D341Med (cell line): ENCODE measurements around the gene RAP1B.
A peak's percentile ranks its signal among the peaks of the same experiment; 100 is the strongest.
"Not testable (repeated sequence)": the region's sequence is repeated elsewhere in the genome, so short reads cannot be mapped to it uniquely, and the experiment has no call there.

Experiments
- DNase-seq: peaks from one replicate; pipeline ENCODE4 v3.0.0; 2012; ENCODE audit warnings: low spot score

The RAP1B gene

DNA sequence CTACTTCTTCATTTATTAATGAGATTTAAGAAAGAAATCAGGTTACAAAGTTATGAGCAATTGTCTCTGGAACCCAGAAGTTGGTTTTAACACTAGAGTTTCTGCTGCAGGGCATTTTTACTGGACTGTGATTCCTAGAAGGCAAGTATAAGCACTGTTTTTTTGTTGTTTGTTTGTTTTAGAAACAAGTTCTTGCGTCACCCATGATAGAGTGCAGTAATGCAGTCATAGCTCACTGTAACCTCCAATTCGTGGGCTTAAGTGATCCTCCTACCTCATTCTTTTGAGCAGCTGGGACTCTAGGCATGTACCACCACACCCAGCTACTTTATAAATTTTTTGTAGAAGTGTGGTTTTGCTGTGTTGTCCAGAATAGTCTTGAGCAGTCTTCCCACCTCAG, 25.6 kb downstream of the RAP1B start:
- DNase-seq = no peak

DNA sequence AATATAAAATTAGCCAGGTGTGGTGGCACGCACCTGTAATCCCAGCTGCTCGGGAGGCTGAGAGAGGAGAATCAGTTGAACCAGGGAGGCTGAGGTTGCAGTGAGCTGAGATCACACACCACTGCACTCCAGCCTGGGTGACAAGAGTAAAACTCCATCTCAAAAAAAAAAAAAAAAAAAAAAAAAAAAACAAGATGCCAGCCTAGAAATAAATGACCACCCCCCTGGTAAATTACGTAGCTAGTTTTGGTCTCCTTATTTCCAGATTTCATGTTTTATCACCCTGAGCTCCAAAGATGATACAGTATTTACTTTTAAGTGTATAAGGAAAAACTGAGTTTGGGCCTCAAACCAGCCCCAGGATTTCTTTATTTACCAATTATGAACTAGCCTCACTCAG, 26.7 kb downstream of the RAP1B start:
- not testable (repeated sequence) for DNase-seq

DNA sequence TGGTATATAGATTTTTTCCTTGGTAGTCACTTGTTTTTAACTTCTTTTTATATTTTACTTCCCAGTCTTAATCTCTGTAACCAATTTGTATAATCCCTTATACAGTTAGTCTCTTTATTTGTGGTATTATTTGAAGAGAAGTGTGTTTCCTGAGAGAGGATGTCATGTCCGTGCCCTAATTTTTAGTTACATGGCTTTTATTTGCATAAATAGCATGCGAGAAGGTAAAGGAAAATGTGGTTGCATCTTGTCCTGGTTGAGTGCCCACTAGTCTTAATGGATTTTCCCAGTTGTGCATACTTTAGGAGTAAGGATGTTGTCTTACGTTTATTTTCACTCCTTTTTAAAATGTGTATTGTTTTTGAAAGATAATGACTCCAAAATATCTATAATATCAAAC, 27.5 kb downstream of the RAP1B start:
- DNase-seq = no peak

DNA sequence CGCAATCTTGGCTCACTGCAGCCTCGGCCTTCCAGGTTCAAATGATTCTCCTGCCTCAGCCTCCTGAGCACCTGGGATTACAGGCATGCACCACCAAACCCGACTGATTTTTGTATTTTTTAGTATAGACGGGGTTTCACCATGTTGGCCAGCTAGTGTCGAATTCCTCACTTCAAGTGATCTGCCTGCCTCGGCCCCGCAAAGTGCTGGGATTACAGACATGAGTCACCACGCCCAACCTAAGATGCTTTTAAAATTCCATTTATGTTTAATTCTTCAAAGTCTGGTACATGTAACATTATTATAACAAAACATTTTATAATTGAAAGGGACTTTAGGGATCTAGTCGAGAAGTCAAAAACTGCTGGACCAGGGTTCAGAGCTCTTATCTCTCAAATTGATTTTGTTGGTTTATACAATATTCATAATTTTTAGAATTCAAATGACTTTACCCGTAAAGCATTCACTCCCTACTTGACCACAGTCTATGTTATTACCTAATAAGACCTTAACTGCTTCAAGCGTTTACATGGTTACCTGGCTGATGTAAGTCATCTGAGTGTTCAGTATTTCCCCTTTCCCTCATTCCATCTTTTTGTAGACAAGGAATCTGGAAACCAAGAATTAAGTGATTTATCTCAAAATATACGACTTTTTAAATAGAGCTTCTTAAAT, 28.2 kb downstream of the RAP1B start:
- no peak for DNase-seq

DNA sequence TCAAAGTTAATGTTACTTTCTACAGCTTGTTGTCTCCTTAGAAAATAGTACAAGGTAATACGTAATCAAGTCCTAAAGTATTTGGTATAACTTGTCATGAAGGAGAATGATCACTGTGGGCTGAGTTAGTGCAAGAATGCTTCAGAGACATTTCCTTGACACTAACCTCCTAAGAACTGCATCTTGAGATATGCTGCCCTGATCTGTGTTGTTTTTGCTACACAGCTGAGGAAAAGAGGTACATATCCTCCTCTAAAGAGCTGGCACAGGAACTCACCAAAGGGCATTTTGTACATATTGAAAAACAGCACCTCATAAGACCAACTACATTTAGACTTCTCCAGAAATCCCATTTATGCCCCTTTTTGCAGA, 28.7 kb downstream of the RAP1B start:
- no peak for DNase-seq

DNA sequence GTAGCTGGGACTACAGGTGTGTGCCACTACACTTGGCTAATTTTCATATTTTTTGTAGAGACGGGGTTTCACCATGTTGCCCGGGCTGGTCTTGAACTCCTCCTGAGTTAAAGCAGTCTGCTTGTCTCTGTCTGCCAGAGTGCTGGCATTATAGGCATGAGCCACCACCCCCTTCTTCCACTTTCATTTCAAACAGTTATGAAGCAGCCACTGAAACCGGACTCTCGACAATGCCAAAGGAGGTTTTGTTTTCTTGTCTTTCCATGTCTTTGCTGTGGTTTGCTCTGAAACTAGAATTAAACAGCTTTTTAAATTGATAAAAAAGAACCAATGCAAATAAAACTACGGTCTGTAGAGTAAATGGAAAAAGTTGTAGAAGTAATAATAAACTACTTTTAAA, 30.4 kb downstream of the RAP1B start:
- DNase-seq = no peak

DNA sequence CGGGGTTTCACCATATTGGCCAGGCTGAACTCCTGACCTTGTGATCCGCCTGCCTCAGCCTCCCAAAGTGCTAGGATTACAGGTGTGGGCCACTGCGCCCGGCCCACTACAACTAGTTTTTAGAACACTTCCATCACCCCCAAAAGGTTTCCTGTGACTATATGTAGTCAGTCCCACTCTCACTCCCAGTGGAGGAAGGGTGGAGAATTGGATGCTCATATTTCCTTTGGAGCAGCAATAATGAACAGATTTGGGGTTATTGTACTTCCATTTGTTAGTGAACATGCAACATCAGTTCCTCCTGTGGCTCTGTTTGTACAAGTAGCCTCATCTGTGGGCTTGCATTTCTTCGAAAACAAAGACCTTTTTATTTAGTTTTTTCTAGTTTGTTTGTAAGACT, 35.8 kb downstream of the RAP1B start:
- no peak for DNase-seq

DNA sequence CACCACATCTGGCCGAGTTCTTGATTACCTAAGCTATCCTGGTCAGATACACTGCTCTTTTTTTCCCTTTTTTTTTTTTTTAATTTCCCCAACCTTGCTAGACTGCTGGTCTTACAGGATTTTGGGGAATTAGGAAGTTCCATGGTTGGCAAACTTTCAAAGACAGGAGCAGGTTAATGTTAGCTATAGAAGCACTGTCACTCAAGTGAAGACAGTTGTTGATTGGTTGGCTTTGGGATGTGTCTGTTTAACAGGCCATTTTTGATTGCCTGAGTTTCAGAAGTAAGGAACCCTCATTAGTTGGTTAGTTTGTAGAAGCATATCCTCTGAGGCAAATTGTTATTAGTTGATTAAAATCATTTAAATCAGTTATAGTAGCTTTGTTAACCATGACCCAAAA, 36.8 kb downstream of the RAP1B start:
- DNase-seq = no peak

DNA sequence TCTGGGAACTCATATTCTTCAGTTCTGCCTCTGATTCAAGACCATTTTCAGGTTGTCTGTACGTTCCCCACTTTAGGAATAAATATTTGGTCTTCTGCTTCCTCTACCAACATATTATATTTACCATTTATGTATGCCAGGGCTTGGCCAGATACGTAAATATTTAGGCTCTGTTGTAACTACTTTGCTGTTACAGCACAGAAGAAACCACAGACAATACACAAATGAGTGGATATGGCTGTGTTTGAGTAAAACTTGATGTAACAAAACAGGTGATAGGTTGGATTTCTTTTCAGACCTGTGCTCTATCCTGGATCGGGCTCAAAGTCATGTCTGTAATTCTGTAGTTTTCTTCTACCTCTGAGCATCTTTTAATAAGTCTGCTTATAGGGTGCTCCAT, 37.5 kb downstream of the RAP1B start:
- no peak for DNase-seq

DNA sequence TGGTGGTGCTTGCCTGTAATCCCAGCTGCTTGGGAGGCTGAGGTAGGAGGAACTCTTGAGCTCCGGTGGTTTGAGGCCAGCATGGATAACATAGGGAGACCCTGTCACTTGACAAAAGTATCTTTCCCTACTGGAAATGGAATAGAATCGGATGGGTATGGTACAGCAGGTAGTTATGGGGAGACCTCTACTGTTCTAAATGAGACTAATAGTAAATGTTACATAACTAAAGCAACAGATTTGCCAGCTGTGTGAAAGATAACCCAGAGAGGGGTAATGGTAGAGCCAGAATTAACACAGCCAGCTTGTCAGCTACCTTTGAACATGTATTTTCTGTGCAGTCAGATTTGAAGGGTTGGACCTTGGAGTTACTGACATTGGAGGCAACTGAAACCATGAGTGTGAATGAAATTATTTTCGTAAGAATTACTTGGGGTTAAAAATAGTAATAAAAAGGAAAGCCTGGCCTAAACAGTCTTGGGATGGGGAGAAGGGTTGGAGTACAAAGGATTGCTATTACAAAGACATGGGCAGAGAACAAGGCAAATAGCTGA, 54.4 kb downstream of the RAP1B start:
- DNase-seq = no peak

DNA sequence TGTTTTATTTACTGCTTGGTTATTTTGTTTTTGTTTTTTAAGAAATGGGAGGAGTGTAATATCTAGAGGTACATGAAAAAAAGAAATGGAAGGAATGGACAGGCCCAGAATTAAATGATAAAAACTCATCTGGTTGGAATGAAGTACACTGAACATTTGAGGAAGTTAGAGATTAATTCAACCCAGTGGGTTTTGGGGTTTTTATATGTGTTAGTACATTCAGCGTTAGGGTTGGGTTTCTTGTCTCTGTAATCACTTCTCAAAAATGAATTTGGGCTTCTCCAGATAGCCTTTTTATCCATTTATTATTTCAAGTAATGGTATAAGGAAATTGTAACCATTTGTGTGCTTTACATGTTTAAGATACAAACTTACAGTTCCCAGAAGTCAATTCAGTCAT, 56.6 kb downstream of the RAP1B start:
- DNase-seq = no peak

DNA sequence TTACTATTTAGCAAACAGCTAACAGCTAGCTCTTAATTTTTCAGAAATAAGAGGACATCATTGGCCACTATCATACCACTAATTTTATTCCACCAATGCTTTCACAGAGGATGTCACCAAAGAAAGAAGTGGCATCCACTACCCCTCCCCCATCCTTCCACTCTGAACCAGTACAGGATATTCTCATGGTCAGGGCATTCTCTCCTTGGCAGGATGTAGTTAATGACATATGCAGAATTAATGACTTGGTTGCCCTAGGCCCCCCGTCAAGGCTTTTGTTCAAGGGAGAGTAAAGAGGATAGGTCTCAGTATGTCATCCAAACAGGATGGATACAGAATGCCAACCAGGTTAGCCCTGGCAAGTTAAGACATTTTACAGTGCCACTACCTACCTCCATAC, 57.2 kb downstream of the RAP1B start:
- no peak for DNase-seq

DNA sequence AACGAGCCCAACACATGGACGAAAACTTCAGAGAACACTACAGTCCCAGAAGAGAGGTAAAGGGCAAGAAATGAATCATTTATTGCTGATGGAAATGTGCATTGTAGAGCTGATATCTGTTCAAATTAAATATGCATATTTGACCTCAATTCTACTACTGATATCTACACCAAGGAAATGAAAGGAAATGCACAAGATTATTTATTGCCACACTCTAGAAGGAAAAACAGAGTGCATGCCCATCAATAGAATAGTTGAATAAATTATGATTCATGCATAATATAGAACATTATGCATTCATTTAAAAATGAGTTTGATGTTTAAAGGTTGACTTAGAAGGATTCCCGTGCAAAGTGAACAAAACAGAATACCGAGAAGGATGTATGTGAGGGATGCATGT, 60.5 kb downstream of the RAP1B start:
- no peak for DNase-seq

DNA sequence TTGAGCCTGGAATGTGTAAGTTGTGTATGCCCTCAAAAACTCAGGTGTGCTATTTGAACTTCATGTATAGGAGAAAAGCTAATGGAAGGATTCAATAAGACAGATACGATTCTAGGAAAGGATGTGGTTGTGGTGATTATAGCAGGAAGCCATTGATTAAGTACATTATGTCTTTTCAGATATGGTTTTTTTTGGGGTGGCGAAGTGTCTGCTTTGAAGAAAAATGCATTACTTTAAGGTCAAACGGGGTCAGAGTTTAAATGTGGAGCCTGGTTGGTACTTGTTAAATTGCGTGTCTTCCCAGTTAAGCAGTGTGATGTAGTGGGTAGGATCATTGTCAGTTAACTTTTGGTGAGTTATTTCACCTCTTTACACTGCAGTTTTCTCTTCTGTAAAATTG, 63.1 kb downstream of the RAP1B start:
- DNase-seq = no peak

DNA sequence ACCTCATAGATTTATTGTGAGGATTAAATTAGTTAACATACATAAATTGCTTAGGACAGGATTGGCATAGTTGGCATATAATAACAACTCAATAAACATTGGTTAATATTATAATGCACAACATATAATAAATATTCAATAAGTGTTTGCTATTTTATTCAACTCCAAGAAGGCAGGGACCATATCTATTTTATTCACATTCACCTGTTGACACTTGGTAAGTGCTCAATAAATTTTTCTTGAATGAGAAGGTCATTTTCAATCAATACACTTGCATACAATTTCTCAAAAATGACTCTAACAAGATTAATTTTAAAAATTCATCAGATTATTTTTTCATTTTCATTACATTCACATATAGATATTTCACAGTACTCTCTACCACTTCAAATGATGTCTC, 63.7 kb downstream of the RAP1B start:
- no peak for DNase-seq

DNA sequence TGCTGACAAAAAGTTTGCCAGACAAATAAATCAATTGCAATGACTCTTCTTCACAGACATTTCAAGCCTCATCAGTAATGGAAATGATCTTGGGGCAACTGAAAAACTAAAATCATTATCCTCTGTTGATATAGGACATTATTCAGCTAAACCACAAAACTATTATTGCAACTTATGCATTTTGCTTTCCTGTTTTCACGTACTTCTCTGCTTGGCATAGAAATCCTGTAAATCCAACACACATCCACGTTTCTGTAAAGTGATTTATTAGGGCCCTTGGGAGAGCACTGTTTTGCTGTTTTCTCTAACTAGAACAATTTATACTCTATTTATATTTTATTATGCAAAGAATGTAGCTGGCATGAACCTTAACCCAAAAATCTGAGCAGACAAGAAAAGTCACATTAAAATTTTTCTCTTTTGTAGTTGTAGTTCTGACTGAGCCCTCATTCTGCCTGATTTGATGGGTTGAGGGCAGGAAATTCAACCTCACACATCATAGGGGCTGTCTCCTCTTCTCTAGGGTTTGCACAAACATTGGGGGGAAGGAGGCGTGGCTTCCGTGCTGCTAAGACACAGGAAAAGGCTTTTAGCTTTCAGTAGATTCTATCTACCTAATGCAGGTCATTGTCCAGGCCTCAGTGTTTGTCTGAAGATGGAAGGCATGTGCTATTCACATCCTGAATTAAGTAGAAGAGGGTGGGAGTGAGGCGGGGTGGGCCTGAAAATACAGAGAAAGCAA, 64.6 kb downstream of the RAP1B start:
- DNase-seq = no peak

DNA sequence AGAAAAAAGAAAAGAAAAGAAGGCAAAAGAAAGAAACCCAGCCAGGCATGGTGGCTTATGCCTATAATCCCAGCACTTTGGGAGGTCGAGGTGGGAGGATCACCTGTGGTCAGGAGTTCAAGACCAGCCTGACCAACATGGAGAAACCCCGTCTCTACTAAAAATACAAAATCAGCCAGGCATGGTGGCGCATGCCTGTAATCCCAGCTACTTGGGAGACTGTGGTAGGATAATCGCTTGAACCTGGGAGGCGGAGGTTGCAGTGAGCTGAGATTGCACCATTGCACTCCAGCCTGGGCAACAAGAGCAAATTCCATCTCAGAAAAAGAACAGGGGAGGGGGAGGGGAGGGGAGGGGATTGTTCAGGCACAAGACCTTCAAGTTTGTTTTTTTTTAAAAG, 66.2 kb downstream of the RAP1B start:
- DNase-seq = not testable (repeated sequence)

DNA sequence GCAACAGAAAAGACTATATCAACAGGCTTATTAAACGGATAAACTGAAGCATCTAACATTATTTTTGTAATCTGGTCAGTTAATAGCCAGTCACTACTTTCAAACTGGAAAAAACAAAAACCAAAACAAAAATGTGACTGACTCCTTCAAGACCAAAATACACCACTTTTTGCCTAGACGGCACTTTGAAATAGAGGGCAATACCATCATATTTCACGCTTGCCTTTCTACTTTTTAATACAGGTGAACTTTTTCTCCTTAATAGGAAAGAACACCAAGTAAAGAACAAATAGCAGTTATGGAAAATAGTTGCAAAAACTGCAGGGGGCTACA, 75.5 kb downstream of the RAP1B start:
- no peak for DNase-seq

DNA sequence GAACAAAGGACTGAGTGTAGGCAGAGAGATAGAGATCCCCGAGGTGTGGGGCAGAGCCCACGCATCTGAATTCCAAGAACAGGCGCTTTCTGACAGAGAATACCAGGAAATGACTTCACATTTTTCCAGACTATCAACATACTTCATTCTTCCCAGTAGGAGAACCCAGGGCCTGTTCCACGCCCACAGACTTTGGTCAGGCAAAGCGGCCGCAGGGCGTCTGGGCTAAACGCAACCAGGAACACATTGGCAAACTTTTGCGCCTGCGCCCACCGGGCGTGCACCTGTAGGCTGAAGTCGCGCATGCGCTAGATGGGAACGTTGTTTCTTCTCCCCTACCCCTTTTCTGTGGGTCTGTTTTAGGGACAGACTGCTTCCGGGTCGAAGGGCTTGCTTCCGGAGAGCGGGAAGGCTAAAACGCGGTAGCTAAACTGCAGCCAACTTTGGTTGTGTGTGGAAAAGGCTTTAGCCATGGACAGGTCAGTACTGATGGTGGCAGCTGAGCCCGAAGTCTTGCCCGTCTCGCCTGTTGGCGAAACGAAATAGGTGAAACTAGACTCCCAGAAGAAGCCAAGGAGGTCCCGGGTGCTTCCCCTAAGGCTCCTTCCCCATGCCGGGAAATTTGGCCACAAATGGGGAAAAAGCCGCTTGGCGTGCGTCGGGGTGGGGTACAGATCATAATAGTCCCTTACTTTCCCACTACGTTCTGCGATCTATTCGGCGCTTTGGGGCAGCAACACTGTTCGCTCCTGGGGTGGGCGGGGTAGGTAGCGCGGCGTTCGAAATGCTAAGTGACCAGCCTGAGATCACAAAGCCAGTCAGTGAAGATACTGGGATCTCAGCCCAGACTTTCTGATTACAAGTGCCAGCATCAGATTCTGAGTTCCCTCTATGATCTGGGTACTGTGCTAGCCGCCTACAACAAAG, 76.2 kb downstream of the RAP1B start, which contains the start of gene NUP107:
TSS of gene NUP107 (plus strand) at position 384 of the 927 bp plus-strand sequence. CDS start at position 472, 88 bp downstream.
- peak; percentile 97 for DNase-seq

DNA sequence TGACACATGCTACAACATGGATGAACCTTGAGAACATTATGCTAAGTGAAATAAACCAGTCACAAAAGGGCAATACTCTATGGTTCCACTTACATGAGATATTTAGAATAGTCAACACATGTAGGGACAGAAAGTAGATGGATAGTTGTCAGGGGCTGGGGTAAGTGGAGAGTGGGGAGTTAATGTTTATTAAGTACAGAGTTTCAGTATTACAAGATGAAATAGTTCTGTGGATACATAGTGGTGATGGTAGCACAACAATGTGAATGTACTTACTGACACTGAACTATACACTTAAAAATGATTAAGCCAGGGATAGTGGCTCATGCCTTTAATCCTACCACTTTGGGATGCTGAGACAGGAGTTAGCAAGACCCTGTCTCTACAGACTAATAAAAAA, 84.8 kb downstream of the RAP1B start:
- no peak for DNase-seq

DNA sequence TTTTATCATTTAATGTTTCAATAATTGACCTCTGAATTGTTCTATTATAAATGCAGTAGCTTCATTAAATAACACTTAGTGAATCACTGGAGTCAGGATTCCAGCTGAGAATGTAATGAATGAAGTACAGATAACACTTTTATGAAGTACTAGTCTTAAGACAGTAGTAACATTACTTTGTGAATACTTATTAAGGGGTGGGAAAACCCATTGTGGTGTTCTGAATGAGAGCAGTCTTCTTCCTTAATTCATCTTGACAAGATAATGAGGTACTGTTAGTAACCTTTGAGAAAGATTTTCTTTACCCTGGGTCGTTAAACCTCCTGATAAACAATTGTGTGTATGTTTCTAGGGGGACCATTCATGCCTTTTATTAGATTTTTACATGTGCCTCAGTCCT, 88.8 kb downstream of the RAP1B start:
- no peak for DNase-seq
